NCI-H2196 treated with DMSO at 0.1 percent for 48 hours (cell line): ENCODE measurements around the gene SGCA.

Experiments used
- DNase-seq: peaks from one replicate; lab custom pipeline; 2025; ENCODE audit not compliant: unreplicated experiment; lab: John Stamatoyannopoulos, UW

The SGCA gene

GRCh38 chr17:50181591-50182560 lies 16.1 kb downstream of the SGCA start:
- no peak for DNase-seq

- DNase-seq: no peak
Observed at GRCh38 chr17:50182783-50183420, 17.1 kb downstream of the SGCA start.

GRCh38 chr17:50183421-50183994 lies 17.7 kb downstream of the SGCA start:
- no peak for DNase-seq

GRCh38 chr17:50184064-50184463 lies 18.3 kb downstream of the SGCA start:
- DNase-seq: no peak

- DNase-seq: no peak
Observed at GRCh38 chr17:50184611-50185398, 19.0 kb downstream of the SGCA start.

- DNase-seq: no peak
Observed at GRCh38 chr17:50185631-50186471, 20.0 kb downstream of the SGCA start.

- DNase-seq: no peak
Observed at GRCh38 chr17:50186661-50187393, 21.0 kb downstream of the SGCA start.

GRCh38 chr17:50187394-50187725 lies 21.6 kb downstream of the SGCA start:
- DNase-seq: no peak

GRCh38 chr17:50187751-50188530 lies 22.1 kb downstream of the SGCA start:
- DNase-seq: no peak

- DNase-seq: no peak
Observed at GRCh38 chr17:50188531-50188920, 22.7 kb downstream of the SGCA start.

GRCh38 chr17:50188921-50189549 lies 23.2 kb downstream of the SGCA start:
- DNase-seq: no peak

- DNase-seq: no peak
Observed at GRCh38 chr17:50189550-50190292, 23.9 kb downstream of the SGCA start.

GRCh38 chr17:50190293-50190602 lies 24.4 kb downstream of the SGCA start:
- no peak for DNase-seq

- no peak for DNase-seq
Observed at GRCh38 chr17:50190603-50191358, 25.0 kb downstream of the SGCA start.

- no peak for DNase-seq
Observed at GRCh38 chr17:50191359-50192143, 25.7 kb downstream of the SGCA start.

GRCh38 chr17:50192144-50192617 lies 26.4 kb downstream of the SGCA start:
- DNase-seq: no peak
